ENCODE results near the gene PABPN1.

GRCh38 chr14:23327947-23328744 is 6.9 kb downstream of the PABPN1 start:
- TF ChIP-seq POLR2A (IDR thresholded peaks at IDR 0.05; ENCODE audit: low read length) (no peak), GATA1 (IDR thresholded peaks at IDR 0.05; ENCODE audit: low read depth, low read length) (no peak)
